DMS79 (cell line): Measurements from ENCODE around the gene LMF2.

Experiments used
- DNase-seq: peaks from one replicate; lab custom pipeline; 2025; lab: John Stamatoyannopoulos, UW

LMF2 gene

DNA sequence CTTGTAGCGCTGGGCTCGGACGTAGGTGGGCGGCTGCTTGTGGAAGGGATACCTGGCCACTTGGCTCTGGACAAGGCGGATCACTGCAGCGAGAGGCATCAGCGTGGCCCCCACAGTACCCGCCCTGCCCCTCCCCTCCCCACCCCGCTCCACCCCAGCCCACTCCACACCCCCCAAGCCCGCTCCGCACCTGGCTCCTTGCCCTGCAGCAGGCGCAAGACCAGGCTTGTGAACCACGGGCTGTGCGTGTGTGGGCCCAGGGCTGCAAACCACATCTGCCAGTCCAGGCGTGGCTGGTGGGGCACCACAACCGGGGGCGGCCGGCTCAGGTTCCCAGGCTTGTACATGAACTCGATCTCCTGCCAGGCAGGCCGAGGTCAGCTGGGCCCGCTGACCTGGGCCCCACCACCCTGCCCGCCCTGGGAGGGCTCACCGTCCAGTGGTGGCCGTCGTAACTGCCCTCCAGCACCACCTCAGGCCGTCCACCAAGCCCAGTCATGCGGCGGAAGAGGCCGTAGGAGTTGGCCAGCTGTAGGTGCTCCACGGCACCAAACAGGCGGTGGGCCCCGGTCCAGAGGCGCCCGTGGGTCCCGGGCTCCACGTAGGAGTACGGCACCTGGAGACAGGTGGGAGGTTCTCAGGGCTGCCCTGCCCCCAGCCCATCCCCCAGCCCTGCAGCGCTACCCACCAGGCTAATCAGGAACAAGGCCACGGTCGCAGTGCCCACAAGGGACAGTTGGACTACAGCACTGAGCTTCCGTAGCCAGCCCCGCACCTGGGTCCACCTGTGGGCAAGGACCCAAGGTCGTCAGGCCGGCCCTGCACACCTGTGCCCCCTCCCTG, 2.9 kb downstream of the LMF2 start:
- no peak for DNase-seq

DNA sequence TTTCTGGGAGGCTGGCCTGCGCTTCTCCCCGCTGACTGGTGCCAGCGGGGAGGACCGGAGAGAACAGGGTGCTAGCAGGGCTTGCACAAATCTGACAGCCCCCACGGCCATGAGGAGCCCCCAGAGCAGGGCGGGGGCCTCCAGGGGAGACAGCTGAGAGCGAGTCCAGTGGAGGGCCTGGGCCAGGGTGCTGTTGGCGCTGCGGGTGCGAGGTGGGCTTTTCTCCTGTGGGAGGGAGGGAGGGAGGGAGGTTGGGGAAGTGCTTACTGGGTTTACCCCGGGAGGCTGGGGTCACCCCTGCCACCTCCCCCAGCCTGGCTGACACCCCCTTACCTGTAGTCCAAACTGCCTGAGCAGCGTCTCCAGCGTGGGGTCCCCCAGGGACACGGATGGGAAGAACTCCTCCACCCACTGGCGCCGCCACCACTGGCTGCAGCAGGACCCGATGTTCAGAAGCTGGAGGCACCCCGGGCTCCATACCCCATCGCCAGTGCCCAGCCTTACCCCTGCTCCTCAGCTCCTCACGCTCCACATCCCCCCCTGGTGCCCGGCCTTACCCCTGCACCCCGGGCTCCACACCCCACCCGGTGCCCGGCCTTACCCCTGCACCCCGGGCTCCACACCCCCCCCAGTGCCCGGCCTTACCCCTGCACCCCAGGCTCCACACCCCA, 3.9 kb downstream of the LMF2 start:
- no peak for DNase-seq

DNA sequence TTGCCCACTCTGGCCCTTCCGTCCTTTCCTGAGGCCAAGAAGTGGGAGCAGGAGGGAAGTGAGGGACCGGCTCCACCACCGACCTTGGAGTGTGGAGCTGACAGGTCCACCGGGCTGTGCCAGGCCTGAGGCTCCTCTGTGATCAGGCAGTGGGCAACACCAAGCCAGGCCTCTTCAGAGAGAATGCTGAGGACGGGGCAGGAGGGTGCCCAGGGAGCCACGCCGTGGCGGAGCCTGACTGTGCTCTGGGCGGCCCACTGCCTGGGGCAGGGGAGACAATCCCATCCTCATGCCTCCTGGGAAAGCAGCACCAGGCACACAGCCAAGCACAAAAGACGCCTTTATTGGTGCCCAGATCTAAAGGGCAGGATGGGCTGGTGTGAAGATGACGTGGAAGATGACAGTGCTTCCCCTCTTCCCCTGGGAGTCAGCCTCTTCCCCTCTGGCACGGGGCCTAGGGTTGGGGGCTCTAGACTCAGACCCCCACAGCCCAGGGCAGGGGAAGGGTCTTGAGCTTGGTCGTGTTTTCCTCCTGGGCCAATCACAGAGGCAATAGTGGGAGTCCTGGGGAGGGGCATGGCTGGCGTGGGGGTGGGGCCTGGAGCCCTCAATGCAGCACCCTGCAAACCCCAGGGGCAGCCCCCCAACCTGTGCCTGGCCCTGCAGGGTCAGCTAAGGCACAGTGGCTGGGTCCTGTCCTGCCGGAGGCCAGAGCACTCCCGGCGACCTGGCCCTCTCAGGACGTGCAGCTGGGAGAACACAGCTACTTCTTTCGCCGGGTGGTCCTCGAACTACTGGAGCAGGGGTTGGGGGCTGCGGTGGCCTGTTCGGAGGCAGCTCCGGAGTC, 4.7 kb downstream of the LMF2 start:
- DNase-seq, result no peak

DNA sequence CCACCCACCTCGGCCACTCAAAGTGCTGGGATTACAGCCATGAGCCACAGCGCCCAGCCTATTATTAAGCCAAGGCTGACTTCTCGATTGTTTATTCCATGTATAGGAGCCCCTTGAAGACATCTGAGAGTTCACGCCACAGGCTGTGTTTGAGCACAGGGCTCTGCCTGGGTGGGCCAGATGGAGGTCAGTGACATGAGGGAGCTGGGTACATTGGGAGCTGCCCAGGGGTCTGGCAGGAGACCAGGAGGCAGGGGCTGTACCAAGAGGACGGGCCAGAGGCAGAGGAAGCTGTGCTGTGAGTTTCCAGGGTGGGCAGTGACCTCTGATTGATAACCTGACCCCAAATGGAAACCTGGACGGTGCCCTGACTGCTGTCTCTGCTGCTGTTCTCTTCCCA, 5.4 kb downstream of the LMF2 start:
- DNase-seq, result no peak

GRCh38 chr22:50500452-50500851, 7.0 kb downstream of the LMF2 start:
- no peak for DNase-seq

GRCh38 chr22:50498322-50498890, 9.1 kb downstream of the LMF2 start:
- peak; percentile 38 for DNase-seq

DNA sequence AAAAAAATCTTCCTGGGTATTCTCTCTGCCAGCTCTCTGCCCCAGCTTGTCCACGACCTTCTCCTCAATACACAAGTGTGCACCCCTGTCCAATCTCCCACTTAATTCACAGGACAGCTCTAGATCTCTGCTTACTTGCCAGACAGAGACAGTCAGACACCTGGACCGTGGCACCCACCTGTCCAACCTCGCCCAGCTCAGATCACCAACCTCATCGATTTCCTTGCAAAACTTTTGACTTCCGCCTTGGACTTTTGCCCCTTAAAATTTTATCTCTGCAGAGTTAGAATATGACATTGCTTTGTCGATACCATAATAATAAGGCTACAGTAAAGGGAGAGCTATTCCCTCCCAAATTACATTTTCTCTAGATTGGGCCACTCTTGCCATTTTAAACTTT, 10.4 kb downstream of the LMF2 start:
- DNase-seq, result no peak

GRCh38 chr22:50490531-50491308, 16.8 kb downstream of the LMF2 start:
- DNase-seq, result no peak

DNA sequence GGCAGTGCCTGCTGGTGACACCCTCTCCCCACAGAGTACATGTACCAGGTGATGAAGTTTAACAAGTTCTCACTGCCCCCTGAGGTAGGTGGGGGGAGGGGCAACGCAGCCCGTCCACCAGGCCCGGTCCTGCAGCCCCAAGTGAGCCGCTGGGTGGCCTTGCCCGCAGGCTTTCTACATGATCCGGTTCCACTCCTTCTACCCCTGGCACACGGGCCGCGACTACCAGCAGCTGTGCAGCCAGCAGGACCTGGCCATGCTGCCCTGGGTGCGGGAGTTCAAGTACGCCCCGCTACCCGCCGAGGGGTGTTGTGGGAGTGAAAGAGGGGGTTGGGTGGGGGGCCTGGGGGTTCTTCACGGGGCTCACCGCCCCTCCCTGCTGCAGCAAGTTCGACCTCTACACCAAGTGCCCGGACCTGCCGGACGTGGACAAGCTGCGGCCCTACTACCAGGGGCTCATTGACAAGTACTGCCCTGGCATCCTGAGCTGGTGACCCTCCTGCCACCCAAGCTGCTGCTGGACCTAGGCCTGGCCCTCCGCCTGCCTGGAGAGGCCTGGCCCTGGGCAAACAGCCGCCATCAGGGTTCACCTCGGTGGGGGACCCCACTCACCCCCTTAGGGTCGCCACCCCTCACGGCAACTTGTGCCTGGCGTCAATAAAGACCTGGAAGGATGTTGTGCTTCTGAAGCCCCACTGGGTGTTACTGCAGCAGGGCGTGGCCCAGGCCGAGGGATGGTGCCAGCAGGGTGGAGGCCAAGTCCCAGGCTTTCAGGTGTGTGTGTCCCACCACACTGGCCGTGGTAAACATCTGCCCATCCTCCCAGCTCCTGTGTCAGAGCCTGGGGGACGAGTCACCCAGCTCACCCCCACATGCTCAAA, 17.9 kb downstream of the LMF2 start:
- no peak for DNase-seq

DNA sequence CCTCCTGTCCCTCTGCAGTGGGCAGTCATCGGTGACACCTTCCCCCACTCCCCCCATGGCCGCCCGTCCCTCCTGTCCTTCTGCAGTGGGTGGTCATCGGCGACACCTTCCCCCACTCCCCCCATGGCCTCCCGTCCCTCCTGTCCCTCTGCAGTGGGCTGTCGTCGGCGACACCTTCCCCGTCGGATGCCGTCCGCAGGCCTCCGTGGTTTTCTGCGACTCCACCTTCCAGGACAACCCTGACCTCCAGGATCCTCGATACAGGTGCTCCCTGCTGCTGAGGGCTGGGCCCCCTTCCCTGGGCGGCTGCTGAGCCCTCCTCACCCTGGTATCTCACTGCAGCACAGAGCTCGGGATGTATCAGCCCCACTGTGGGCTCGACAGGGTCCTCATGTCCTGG, 18.6 kb downstream of the LMF2 start:
- DNase-seq, result no peak

DNA sequence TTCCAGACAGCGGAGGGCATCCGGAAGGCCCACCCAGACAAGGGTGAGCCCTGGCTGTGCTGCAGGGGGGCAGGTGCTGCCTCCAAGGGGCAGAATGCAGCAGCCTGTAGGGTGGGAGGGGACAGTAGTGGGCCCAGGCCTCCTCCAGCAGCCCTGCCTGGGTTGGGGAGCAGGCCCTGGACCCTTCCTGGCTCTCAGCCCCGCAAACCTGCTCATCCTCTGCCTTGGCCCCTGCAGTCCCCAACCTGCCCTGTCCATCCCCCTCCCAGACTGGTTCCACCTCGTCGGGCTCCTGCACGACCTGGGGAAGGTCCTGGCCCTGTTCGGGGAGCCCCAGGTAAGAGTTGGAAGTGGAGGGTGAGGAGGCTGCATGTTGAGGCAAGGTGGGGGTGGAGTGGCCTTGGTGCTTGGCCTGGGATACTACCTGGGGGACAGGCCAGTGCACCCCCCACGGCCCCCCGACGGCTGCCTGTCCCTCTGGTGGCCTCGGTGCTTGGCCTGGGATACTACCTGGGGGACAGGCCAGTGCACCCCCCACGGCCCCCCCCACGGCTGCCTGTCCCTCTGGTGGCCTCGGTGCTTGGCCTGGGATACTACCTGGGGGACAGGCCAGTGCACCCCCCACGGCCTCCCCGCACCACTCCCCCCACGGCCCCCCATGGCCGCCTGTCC, 19.4 kb downstream of the LMF2 start:
- DNase-seq, result no peak

- DNase-seq, result no peak
These were observed 20.1 kb downstream of the LMF2 start for GRCh38 chr22:50487290-50488005.

DNA sequence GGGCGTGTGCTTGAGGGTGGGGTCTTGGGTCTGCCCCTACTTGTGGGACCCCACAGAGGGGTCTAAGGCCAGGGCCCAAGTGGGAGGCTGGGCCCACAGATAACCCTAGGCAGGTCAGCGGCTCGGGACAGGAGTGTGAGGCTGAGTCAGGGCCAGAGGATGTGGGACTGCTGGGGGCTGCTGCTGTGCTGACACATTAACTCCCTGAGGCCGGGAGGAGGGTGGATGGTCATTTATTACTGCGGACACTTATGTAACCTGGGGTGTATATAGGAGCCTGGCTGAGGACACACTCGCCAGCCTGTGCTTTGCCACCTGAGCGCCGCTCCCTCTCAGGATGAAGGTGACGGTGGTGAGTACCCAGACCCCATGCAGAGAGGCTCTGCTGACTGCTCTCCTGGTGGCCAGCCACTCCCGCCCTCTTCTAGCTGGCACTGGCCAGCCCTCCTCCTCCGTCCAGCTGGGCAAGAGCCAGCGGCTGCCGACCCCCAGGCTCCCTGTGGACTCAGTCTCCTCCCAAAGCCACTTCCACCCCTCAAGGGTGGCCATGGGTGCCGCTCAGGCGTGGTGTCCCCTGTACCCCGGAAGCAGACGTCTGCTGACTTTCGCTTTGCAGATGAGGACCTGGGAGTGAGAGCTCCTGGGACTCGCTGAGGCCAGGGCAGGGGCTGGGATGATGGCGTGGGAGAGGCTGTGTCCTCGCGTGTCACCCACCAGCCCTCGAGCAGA, 20.8 kb downstream of the LMF2 start, which contains the start of gene MIOX:
Gene MIOX, plus strand, starts transcription at position 299 of the 729 bp plus-strand sequence. Its CDS starts 39 bp downstream, at position 338.
- no peak for DNase-seq

GRCh38 chr22:50485221-50486131, 22.0 kb downstream of the LMF2 start:
- no peak for DNase-seq

GRCh38 chr22:50483977-50484853, 23.3 kb downstream of the LMF2 start:
- no peak for DNase-seq

DNA sequence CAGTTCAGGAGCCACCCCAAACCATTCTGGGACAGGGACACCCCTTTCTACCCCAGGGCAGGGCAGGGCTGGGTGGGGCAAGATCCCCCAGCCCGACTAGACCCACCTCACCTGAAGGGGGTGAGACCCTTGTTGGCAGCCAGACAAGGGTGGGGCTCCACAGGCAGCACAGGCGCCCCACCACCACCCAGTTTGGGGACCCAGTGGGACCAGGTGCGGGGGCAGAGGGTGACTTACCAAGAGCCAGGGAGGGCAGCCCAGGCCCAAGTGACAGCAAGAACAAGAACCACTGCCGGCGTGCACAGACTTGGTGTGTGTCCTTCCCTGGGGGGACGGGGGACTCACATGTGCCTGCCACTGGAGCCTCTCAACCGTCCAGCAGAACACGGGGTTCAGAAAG, 23.9 kb downstream of the LMF2 start:
- no peak for DNase-seq
